Smooth muscle cell (in vitro differentiated cells): ENCODE data around the gene IL1RAPL2. TPM values are rescaled to one million over a fixed set of nuclear protein-coding genes. Genes with fewer than 3 reads are reported as not detected.

Experiments
- DNase-seq: peaks from one replicate; lab custom pipeline; 2025; ENCODE audit not compliant: unreplicated experiment; lab: John Stamatoyannopoulos, UW
- H2AFZ ChIP-seq: fragments of 200-600 bp; sonication (generic); 2 replicates; pipeline ENCODE4 v1.6.0; 2016; ENCODE audit warnings: antibody characterized with exemption, low read depth, mild to moderate bottlenecking
- H3F3A ChIP-seq: fragments of 200-600 bp; sonication (generic); 2 replicates; pipeline ENCODE4 v1.6.0; 2017; ENCODE audit warnings: antibody characterized with exemption, low read depth
- H3K27ac ChIP-seq: fragments of 200-600 bp; sonication (generic); 2 replicates; pipeline ENCODE4 v1.5.1; 2016; ENCODE audit warnings: low read depth, mild to moderate bottlenecking
- H3K27me3 ChIP-seq: fragments of 200-600 bp; sonication (generic); 2 replicates; pipeline ENCODE4 v1.6.1; 2016; ENCODE audit warnings: low read depth, mild to moderate bottlenecking
- H3K36me3 ChIP-seq: fragments of 200-600 bp; sonication (generic); 2 replicates; pipeline ENCODE4 v1.5.1; 2016; ENCODE audit warnings: low read depth
- H3K4me1 ChIP-seq: fragments of 200-600 bp; sonication (generic); 2 replicates; pipeline ENCODE4 v1.5.1; 2016; ENCODE audit warnings: low read depth
- H3K4me2 ChIP-seq: fragments of 200-600 bp; sonication (generic); 2 replicates; pipeline ENCODE4 v1.6.0; 2016; ENCODE audit warnings: mild to moderate bottlenecking
- H3K4me3 ChIP-seq: fragments of 200-600 bp; sonication (generic); 2 replicates; pipeline ENCODE4 v1.5.1; 2016; ENCODE audit warnings: mild to moderate bottlenecking
- H3K79me2 ChIP-seq: fragments of 200-600 bp; sonication (generic); 2 replicates; pipeline ENCODE4 v1.6.0; 2016; ENCODE audit warnings: low read depth, mild to moderate bottlenecking
- H3K9ac ChIP-seq: fragments of 200-600 bp; sonication (generic); 2 replicates; pipeline ENCODE4 v1.6.0; 2016; ENCODE audit warnings: low read depth
- H3K9me3 ChIP-seq: fragments of 200-600 bp; sonication (generic); replicated peaks from 2 replicates; pipeline ENCODE4 v1.5.1; 2016; ENCODE audit warnings: low read depth
- H4K20me1 ChIP-seq: fragments of 200-600 bp; sonication (generic); 2 replicates; pipeline ENCODE4 v1.6.0; 2016; ENCODE audit warnings: low read depth
- WGBS: methylation state at CpG from one replicate; pipeline ENCODE4 v1.1.7; 2016; ENCODE audit warnings: low lambda C conversion rate; 5-methylcytosine and 5-hydroxymethylcytosine counted together
- polyA plus RNA-seq: library from polyadenylated mRNA; unstranded; fragments of >200 nt; fragmentation: Nextera tagmentation; extraction: Ambion mirVana; gene quantifications from 2 replicates; pipeline ENCODE4 v1.2.1, GENCODE V29; 2016
- total RNA-seq: library from RNA; depleted of rRNA; stranded (reverse); fragments of >200 nt; gene quantifications from 2 replicates; pipeline ENCODE4 v1.2.3, GENCODE V29; 2014
- TF ChIP-seq, protein P1 (sequence below): fragments of 200-600 bp; sonication (generic); IDR thresholded peaks from 2 replicates; pipeline ENCODE4 v1.5.1; 2017; ENCODE audit warnings: borderline replicate concordance, mild to moderate bottlenecking, antibody characterized with exemption; ENCODE audit not compliant: insufficient read depth, poor library complexity, severe bottlenecking

Gene IL1RAPL2
- total and polyA plus RNA-seq, 2 experiments from 2014 or later: not detected

DNA sequence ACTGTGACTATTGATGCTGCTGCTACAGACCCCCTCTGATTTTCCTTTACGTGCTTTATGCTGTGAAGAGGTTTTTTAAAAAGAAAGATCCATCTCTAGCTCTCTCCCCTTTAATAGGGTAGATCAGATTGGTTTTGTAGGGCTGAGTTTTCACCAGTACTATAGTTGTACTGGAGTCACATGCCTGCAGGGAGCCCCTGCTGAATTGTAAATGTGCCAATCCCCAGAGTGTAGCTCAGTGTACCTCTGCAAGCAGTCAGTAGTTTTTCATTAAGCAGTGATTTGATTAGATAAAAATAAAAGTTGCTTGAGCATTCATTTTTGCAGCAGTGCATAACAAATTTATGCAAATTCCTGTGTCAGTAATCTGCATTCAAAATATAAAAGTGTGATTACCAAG is 179.2 kb downstream of the IL1RAPL2 start:
- peaks cover 4% of the 10 kb centered on the region for H3K4me1 ChIP-seq
- no peak overlapping the region for H3K9ac ChIP-seq
- no peak for DNase-seq
- H3K36me3 ChIP-seq: no peaks in the 10 kb centered on the region
- no peaks in the 10 kb centered on the region for H3K27me3 ChIP-seq
- WGBS: 26% methylated on average over 1 of the region's 1 CpG
- no peak overlapping the region for H2AFZ ChIP-seq
- H3K27ac ChIP-seq: no peak overlapping the region
- no peak overlapping the region for H3K4me2 ChIP-seq
- no peaks in the 10 kb centered on the region for H3F3A ChIP-seq
- no peak overlapping the region for H3K4me3 ChIP-seq
- H4K20me1 ChIP-seq: no peaks in the 10 kb centered on the region
- no peaks in the 10 kb centered on the region for H3K79me2 ChIP-seq
- H3K9me3 ChIP-seq: no peaks in the 10 kb centered on the region
- TF ChIP-seq, protein P1, sequence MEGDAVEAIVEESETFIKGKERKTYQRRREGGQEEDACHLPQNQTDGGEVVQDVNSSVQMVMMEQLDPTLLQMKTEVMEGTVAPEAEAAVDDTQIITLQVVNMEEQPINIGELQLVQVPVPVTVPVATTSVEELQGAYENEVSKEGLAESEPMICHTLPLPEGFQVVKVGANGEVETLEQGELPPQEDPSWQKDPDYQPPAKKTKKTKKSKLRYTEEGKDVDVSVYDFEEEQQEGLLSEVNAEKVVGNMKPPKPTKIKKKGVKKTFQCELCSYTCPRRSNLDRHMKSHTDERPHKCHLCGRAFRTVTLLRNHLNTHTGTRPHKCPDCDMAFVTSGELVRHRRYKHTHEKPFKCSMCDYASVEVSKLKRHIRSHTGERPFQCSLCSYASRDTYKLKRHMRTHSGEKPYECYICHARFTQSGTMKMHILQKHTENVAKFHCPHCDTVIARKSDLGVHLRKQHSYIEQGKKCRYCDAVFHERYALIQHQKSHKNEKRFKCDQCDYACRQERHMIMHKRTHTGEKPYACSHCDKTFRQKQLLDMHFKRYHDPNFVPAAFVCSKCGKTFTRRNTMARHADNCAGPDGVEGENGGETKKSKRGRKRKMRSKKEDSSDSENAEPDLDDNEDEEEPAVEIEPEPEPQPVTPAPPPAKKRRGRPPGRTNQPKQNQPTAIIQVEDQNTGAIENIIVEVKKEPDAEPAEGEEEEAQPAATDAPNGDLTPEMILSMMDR: no peak

DNA sequence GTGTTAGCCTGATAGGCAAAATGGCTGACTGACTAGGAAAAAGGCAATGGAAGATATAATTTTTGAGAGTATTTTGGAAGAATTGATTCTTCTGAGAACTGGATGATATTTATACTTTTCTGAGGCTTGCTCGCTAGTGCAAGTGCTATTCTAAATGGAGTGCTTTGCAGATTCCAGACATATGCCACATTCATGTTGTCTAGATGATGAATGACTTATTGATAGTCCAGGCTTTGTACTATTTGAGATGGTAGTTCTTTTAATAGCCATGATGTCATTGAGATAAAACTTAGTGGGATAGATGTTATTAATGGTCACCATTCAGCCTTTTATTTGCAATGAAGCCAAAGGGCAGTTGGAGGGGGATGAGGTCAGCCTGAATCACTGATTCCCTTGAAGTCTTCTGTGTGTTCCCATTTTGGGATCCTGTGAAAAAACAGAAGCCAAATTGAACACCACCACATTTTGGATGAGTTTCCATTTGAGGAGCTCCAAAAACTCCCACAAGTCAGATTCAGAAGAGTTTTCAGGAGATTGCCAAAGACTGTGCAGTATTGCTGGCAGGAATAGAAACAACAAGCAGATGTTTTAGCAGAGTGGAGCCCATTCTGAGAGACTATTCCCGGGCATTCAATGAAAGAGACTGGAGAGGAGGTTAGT is 184.1 kb downstream of the IL1RAPL2 start:
- H2AFZ ChIP-seq: no peak overlapping the region
- H3K27ac ChIP-seq: no peak overlapping the region
- H3F3A ChIP-seq: no peaks in the 10 kb centered on the region
- no peaks in the 10 kb centered on the region for H4K20me1 ChIP-seq
- H3K27me3 ChIP-seq: no peaks in the 10 kb centered on the region
- no peak overlapping the region for H3K4me2 ChIP-seq
- WGBS: 76% methylated on average over 2 of the region's 2 CpGs
- H3K36me3 ChIP-seq: no peaks in the 10 kb centered on the region
- no peak overlapping the region for H3K4me3 ChIP-seq
- TF ChIP-seq, protein P1: no peak
- no peak for DNase-seq
- H3K4me1 ChIP-seq: peaks cover 4% of the 10 kb centered on the region
- no peaks in the 10 kb centered on the region for H3K79me2 ChIP-seq
- H3K9ac ChIP-seq: no peak overlapping the region
- H3K9me3 ChIP-seq: no peaks in the 10 kb centered on the region

DNA sequence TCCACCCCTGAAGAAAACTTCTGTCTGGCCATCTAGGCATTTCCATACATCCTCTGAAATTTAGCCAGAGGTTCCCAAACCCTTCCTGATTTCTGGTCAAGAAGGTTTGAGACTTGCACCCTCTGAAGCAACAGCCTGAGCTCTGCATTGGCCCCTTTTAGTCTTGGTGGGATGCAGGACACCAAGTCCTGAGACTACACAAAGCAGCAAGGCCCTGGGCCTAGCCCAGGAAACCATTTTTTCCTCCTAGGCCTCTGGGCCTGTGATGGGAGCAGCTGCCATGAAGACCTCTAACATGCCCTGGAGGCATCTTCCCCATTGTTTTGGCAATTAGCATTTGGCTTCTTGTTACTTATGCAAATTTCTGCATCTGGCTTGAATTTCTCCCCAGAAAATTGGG is 196.6 kb downstream of the IL1RAPL2 start:
- H3K4me1 ChIP-seq: no peaks in the 10 kb centered on the region
- H3F3A ChIP-seq: no peaks in the 10 kb centered on the region

More for the DNA sequence above, 196.6 kb downstream of the IL1RAPL2 start:
- H3K9ac ChIP-seq: no peak overlapping the region
- no peaks in the 10 kb centered on the region for H4K20me1 ChIP-seq
- no peaks in the 10 kb centered on the region for H3K27me3 ChIP-seq
- no peaks in the 10 kb centered on the region for H3K36me3 ChIP-seq
- H3K9me3 ChIP-seq: no peaks in the 10 kb centered on the region
- no peak overlapping the region for H3K4me3 ChIP-seq
- no peak for DNase-seq
- no peaks in the 10 kb centered on the region for H3K79me2 ChIP-seq
- TF ChIP-seq, protein P1: no peak
- no peak overlapping the region for H3K4me2 ChIP-seq
- no peak overlapping the region for H3K27ac ChIP-seq
- H2AFZ ChIP-seq: no peak overlapping the region
